ENCODE results near the gene RFLNA.

DNA sequence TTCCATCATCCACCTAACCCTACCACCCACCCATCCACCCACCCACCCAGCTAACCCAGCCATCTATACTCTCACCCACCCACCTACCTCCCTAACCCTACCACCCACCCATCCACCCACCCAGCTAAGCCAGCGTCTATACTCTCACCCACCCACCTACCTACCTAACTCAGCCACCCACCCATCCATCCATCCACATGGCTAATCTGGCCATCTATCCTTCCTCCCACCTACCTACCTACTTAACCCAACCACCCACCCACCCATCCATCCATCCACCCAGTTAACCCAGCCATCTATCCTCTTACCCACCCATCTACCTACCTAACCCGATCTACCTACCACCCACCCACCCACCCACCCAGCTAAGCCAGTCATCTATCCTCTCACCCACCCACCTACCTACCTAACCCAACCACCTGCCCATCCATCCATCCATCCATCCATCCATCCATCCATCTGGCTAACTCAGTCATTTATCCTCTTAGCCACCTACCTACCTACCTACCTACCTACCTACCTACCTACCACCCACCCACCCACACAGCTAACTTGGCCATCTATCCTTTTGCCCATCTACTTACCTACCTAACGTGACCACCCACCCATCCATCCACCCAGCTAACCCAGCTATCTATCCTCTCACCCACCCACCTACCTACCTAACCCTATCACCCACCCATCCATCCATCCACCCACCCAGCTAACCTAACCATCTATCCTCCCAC lies 44.1 kb downstream of the RFLNA start:
- TF ChIP-seq POLR2A (IDR thresholded peaks at IDR 0.05), result no peak
- TF ChIP-seq, protein P1, sequence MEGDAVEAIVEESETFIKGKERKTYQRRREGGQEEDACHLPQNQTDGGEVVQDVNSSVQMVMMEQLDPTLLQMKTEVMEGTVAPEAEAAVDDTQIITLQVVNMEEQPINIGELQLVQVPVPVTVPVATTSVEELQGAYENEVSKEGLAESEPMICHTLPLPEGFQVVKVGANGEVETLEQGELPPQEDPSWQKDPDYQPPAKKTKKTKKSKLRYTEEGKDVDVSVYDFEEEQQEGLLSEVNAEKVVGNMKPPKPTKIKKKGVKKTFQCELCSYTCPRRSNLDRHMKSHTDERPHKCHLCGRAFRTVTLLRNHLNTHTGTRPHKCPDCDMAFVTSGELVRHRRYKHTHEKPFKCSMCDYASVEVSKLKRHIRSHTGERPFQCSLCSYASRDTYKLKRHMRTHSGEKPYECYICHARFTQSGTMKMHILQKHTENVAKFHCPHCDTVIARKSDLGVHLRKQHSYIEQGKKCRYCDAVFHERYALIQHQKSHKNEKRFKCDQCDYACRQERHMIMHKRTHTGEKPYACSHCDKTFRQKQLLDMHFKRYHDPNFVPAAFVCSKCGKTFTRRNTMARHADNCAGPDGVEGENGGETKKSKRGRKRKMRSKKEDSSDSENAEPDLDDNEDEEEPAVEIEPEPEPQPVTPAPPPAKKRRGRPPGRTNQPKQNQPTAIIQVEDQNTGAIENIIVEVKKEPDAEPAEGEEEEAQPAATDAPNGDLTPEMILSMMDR (IDR thresholded peaks at IDR 0.05), result no peak

Measured in tibial nerve (tissue), 3 donors.